ENCODE measurements around the gene ACAP3.

DNA sequence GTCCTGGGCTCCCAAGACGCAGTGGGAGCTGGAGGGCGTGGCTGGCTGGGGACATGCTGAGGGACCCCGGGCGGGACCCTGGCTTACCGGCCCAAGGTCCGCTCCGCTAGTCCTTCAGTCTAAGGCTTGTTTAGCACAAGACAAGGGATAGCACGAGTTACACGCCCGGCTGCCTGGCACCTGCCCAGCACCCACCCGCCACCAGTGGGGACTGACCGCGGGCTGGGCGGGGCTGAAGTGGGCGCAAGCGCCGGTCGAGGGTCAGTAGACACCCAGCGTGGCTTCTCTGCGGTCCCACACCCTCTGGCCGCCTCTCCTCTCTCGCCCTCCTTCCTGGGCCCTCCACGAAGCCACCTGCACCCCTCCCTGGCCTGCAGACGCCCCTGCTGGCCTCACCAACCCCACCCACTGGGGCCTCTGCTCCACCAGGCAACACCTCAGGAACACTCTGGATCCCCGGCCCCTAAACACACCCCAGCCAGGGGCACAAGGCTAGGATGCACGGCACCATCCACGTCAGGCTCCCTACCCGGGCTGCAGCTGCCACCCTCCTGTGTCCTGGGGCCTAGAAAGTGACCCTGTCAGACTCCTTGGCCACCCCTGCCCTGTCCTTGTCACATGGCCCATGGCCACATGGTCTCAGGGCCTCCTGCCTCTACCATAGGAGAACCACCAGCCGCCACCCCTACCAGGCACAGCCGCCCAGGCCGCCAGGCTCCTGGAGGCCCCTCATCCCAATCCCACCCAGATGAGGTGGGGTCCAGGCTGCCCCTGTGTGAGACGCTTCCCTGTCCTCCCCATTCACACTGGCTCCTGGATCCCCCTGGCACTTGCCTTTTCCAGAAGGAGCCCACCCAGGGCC is 29.4 kb upstream of the ACAP3 start:
- TF ChIP-seq GATA3 (IDR thresholded peaks at IDR 0.05; ENCODE audit: low read depth, low read length), result no peak
- no peak for TF ChIP-seq GATA2 (IDR thresholded peaks at IDR 0.05; ENCODE audit: low read depth, low read length)
